Measurements from ENCODE around the gene GABBR2.
"Not testable (repeated sequence)": the region's sequence is repeated elsewhere in the genome, so short reads cannot be mapped to it uniquely, and the experiment has no call there.

The GABBR2 gene

DNA sequence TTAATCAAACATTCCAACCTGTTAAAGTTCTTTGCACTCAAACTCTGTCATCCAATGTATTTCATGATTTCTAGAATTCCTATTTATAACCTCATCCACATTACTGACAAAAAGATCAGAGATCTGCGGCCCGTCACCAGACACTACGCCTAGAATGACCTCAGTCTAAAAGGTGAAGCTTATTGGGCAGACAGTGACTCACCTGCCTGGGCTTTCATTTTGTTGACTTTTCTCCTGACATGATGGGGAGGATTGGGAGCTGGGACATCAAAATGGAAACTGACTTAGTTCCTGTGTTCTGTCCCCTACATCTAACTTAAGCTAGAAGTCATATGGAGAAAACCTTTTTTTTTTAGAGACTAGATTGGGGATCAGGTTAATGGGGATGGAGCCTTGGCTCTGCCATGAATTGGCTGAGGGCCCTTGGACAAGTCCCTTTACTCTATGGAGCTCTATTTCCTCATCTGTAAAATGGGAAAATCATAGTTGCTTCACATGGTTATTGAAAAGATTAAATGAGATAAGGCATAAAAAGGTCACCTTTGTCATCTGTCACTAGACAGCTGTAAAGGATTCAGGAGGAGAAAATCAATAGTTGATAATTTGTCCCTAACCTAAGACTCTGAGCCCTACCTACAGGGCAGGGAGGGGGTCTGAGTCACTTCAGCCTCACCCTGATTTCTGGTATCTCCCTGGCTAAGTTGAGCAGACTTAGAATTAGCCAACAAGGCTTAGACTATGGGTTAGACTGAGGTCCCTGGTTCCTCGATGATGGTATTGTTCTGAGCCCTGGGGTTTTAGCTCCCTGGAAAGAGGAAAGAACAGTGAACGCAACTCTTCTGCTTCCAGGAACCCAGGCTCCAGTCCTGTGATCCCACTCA is 228.5 kb downstream of the GABBR2 start:
- H3K4me1 ChIP-seq (ENCODE audit: control insufficient read depth, insufficient read depth, low read length): no peaks in the 10 kb centered on the region
- no peaks in the 10 kb centered on the region for H3K36me3 ChIP-seq (ENCODE audit: insufficient read depth, low read length)
- no peak overlapping the region for H3K4me2 ChIP-seq (ENCODE audit: low read length)
- no peak overlapping the region for H3K9ac ChIP-seq (ENCODE audit: low read depth, low read length)
- no peaks in the 10 kb centered on the region for H3K9me3 ChIP-seq (replicated peaks; ENCODE audit: low read length)
- no peak overlapping the region for H3K4me3 ChIP-seq (ENCODE audit: low read length)
- peaks cover 8% of the 10 kb centered on the region for H3K27me3 ChIP-seq (ENCODE audit: control insufficient read depth, insufficient read depth, low read length)

DNA sequence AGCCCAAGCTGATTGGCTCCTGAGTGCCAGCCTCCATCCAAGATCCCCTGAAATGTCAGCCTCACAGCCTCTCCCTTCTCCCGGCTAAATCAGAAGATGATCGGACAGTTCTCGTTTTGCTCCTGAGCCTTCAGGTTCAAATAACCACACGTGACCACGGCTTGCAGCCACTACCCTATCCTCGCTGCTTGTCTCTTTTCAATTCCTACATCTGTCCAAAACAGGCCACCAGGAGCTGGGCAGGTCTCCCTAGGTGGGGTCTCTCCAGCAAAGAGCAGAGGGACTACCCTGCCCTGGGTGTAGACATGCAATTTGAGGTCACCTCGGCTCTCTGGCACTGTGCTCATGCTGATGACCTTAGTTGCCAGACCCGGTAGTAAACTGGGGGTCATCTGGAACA is 229.3 kb downstream of the GABBR2 start:
- Histone ChIP-seq H3K9ac (ENCODE audit: low read depth, low read length) (no peak overlapping the region), H3K4me1 (ENCODE audit: control insufficient read depth, insufficient read depth, low read length) (no peaks in the 10 kb centered on the region), H3K36me3 (ENCODE audit: insufficient read depth, low read length) (no peaks in the 10 kb centered on the region)

DNA sequence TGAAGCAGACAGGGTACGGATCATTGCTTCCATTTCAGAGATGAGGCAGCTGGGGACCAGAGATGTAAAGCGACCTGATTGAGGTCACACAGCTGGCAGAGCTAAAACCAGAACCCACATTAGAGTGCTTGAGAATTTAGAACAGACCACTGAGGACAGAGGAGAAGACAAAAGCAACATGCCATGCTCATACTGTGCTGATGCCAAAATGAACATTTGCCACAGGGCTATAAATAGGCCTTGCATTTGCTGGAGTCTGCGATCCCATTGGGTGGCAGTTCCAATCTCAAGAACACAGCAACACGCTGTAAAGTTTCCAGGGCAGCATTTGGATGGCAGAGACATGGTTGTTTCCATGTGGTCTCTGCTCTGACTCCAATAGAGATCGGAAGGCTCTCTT is 230.9 kb downstream of the GABBR2 start:
- no peak overlapping the region for H3K4me3 ChIP-seq (ENCODE audit: low read length)
- no peaks in the 10 kb centered on the region for H3K36me3 ChIP-seq (ENCODE audit: insufficient read depth, low read length)
- H3K4me2 ChIP-seq (ENCODE audit: low read length): no peak overlapping the region
- no peaks in the 10 kb centered on the region for H3K9me3 ChIP-seq (replicated peaks; ENCODE audit: low read length)
- no peaks in the 10 kb centered on the region for H3K4me1 ChIP-seq (ENCODE audit: control insufficient read depth, insufficient read depth, low read length)
- H3K27me3 ChIP-seq (ENCODE audit: control insufficient read depth, insufficient read depth, low read length): peaks cover 4% of the 10 kb centered on the region
- no peak overlapping the region for H3K9ac ChIP-seq (ENCODE audit: low read depth, low read length)

More for the DNA sequence above, 229.3 kb downstream of the GABBR2 start:
- H3K27me3 ChIP-seq (ENCODE audit: control insufficient read depth, insufficient read depth, low read length): peaks cover 8% of the 10 kb centered on the region
- H3K4me3 ChIP-seq (ENCODE audit: low read length): no peak overlapping the region
- no peak overlapping the region for H3K4me2 ChIP-seq (ENCODE audit: low read length)
- no peaks in the 10 kb centered on the region for H3K9me3 ChIP-seq (replicated peaks; ENCODE audit: low read length)

- H3K9ac ChIP-seq (ENCODE audit: low read depth, low read length): no peak overlapping the region
- no peaks in the 10 kb centered on the region for H3K36me3 ChIP-seq (ENCODE audit: insufficient read depth, low read length)
- H3K4me1 ChIP-seq (ENCODE audit: control insufficient read depth, insufficient read depth, low read length): no peaks in the 10 kb centered on the region
- H3K27me3 ChIP-seq (ENCODE audit: control insufficient read depth, insufficient read depth, low read length): peaks cover 11% of the 10 kb centered on the region
- no peaks in the 10 kb centered on the region for H3K9me3 ChIP-seq (replicated peaks; ENCODE audit: low read length)
- H3K4me3 ChIP-seq (ENCODE audit: low read length): no peak overlapping the region
- no peak overlapping the region for H3K4me2 ChIP-seq (ENCODE audit: low read length)
Measured at GRCh38 chr9:98472216-98472615, 236.5 kb downstream of the GABBR2 start.

DNA sequence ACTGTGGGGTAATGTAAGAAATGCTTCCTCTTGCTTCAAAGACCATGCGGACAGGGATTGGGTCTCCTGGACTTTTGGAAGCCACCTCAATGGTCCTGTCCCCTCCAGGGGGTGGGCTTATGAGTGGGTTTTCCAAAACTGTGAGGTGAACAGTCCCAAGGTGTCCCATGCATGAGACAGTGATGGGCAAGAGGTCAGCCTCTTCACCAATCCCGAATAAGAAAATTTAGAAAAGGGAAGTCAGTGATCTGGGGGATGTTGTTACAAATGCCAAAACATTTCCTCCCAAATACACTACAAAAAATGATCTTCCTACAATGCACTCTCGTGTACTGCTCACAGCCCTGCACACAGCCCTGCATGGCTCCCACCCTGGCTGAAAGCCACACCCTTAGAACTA is 237.6 kb downstream of the GABBR2 start:
- peaks cover 11% of the 10 kb centered on the region for H3K27me3 ChIP-seq (ENCODE audit: control insufficient read depth, insufficient read depth, low read length)
- H3K9me3 ChIP-seq (replicated peaks; ENCODE audit: low read length): no peaks in the 10 kb centered on the region
- no peak overlapping the region for H3K4me3 ChIP-seq (ENCODE audit: low read length)
- no peaks in the 10 kb centered on the region for H3K4me1 ChIP-seq (ENCODE audit: control insufficient read depth, insufficient read depth, low read length)
- no peak overlapping the region for H3K9ac ChIP-seq (ENCODE audit: low read depth, low read length)
- H3K4me2 ChIP-seq (ENCODE audit: low read length): no peak overlapping the region
- H3K36me3 ChIP-seq (ENCODE audit: insufficient read depth, low read length): no peaks in the 10 kb centered on the region

DNA sequence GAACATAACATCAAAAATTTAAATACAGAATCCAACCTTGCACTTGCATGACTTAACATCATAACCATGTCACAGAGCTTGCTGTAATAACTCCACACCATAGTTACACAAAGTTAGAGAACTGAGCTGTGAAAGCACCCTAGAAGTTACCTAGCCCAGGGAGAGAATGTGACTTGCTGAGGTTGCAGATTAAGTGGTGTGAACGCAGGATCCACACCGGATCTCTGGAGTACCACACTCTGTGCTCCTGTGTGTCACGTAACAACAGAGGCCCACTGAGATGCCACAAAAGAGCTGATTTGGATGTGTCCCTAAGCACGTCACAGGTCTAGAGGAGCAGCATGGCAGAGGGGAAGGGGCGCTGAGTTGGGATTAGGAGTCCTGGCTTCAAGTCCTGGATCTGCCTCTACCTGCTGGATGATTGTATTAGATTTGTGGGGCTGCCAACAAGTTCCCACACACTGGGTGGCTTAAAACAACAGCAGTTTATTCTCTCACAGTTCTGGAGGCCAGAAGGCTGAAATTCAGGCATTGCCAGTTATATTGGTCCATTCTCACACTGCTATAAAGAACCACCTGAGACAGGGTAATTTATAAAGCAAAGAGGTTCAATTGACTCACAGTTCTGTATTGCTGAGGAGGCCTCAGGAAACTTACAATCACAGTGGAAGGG is 240.0 kb downstream of the GABBR2 start:
- no peak overlapping the region for H3K4me2 ChIP-seq (ENCODE audit: low read length)
- no peaks in the 10 kb centered on the region for H3K9me3 ChIP-seq (replicated peaks; ENCODE audit: low read length)
- no peaks in the 10 kb centered on the region for H3K4me1 ChIP-seq (ENCODE audit: control insufficient read depth, insufficient read depth, low read length)
- peaks cover 11% of the 10 kb centered on the region for H3K27me3 ChIP-seq (ENCODE audit: control insufficient read depth, insufficient read depth, low read length)
- no peak overlapping the region for H3K4me3 ChIP-seq (ENCODE audit: low read length)
- H3K9ac ChIP-seq (ENCODE audit: low read depth, low read length): no peak overlapping the region
- no peaks in the 10 kb centered on the region for H3K36me3 ChIP-seq (ENCODE audit: insufficient read depth, low read length)

- no peaks in the 10 kb centered on the region for H3K36me3 ChIP-seq (ENCODE audit: insufficient read depth, low read length)
- peaks cover 11% of the 10 kb centered on the region for H3K27me3 ChIP-seq (ENCODE audit: control insufficient read depth, insufficient read depth, low read length)
- H3K9me3 ChIP-seq (replicated peaks; ENCODE audit: low read length): no peaks in the 10 kb centered on the region
- no peak overlapping the region for H3K4me3 ChIP-seq (ENCODE audit: low read length)
- H3K4me1 ChIP-seq (ENCODE audit: control insufficient read depth, insufficient read depth, low read length): no peaks in the 10 kb centered on the region
- no peak overlapping the region for H3K4me2 ChIP-seq (ENCODE audit: low read length)
- H3K9ac ChIP-seq (ENCODE audit: low read depth, low read length): no peak overlapping the region
Measured at GRCh38 chr9:98465799-98466198, 242.9 kb downstream of the GABBR2 start.

DNA sequence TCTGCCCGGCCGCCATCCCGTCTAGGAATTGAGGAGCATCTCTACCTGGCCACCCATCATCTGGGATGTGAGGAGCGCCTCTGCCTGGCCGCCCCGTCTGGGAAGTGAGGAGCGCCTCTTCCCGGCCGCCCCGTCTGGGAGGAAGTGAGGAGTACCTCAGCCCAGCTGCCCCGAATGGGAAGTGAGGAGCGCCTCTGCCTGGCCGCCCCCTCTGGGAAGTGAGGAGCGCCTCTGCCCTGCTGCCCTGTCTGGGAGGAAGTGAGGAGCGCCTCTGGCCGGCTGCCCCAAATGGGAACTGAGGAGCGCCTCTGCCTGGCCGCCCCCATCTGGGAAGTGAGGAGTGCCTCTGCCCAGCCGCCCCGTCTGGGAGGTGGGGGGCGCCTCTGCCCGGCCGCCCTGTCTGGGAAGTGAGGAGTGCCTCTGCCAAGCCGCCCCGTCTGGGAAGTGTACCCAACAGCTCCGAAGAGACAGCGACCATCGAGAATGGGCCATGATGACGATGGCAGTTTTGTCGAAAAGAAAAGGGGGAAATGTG is 244.5 kb downstream of the GABBR2 start:
- not testable (repeated sequence) for H3K36me3 ChIP-seq (ENCODE audit: insufficient read depth, low read length); H3K4me1 ChIP-seq (ENCODE audit: control insufficient read depth, insufficient read depth, low read length); H3K9ac ChIP-seq (ENCODE audit: low read depth, low read length); H3K4me3 ChIP-seq (ENCODE audit: low read length); H3K9me3 ChIP-seq (replicated peaks; ENCODE audit: low read length); H3K4me2 ChIP-seq (ENCODE audit: low read length)
- H3K27me3 ChIP-seq (ENCODE audit: control insufficient read depth, insufficient read depth, low read length): peaks cover 11% of the 10 kb centered on the region

DNA sequence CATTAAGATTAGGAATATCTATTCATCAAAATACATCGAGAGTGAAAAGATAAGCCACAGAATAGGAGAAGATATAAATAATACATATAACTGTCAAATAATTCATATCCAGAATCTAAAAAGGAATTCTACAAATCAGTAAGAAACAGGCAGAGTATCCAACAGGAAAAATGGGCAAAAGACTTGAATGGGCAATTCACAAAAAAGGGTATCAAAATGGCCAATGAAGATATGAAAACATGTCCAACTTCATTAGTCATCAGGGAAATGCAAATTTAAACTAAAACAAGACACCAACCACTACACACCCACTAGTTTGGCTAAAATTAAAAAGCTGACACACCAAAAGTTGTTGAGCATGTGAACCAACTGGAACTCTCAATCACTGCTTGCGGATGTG is 246.4 kb downstream of the GABBR2 start:
- H3K27me3 ChIP-seq (ENCODE audit: control insufficient read depth, insufficient read depth, low read length): peaks cover 5% of the 10 kb centered on the region
- H3K36me3 ChIP-seq (ENCODE audit: insufficient read depth, low read length): no peaks in the 10 kb centered on the region
- H3K9ac ChIP-seq (ENCODE audit: low read depth, low read length): no peak overlapping the region
- no peaks in the 10 kb centered on the region for H3K4me1 ChIP-seq (ENCODE audit: control insufficient read depth, insufficient read depth, low read length)
- no peak overlapping the region for H3K4me2 ChIP-seq (ENCODE audit: low read length)
- no peak overlapping the region for H3K4me3 ChIP-seq (ENCODE audit: low read length)
- no peaks in the 10 kb centered on the region for H3K9me3 ChIP-seq (replicated peaks; ENCODE audit: low read length)

GRCh38 chr9:98460704-98461103 is 248.0 kb downstream of the GABBR2 start:
- Histone ChIP-seq H3K36me3 (ENCODE audit: insufficient read depth, low read length) (no peaks in the 10 kb centered on the region), H3K9ac (ENCODE audit: low read depth, low read length) (no peak overlapping the region), H3K4me1 (ENCODE audit: control insufficient read depth, insufficient read depth, low read length) (peaks cover 8% of the 10 kb centered on the region), H3K4me3 (ENCODE audit: low read length) (no peak overlapping the region), H3K27me3 (ENCODE audit: control insufficient read depth, insufficient read depth, low read length) (peaks cover 15% of the 10 kb centered on the region), H3K4me2 (ENCODE audit: low read length) (no peak overlapping the region), H3K9me3 (replicated peaks; ENCODE audit: low read length) (no peaks in the 10 kb centered on the region)

DNA sequence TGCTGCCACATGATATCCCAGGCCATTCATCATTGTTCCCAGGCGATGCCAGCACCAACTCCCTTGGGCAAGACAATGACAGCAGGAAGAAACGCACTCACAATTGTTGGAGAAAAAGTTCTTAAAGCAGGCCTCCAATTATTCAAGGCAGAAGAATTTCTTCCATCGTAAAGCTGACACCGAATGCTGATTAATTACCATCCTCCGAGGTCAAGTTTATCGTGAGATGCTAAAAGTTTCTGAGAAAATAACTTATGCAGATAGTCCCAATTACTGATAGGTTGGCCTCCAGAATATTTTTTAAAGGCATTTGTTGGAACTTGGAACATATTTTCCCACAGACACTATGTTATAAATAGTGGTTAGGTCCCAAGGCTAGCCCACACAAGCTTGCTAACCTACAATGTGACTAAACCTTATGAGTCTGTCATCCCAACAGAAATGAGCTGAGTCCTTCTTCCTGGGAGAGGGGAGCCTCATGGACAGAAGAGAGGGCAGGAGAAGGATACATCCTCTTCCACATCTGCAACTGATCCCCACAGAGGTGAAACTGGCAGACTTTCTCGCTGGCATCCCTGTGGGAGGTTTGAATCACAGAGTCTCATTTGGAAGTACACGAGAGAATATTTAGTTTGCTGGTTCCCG is 250.9 kb downstream of the GABBR2 start:
- Histone ChIP-seq H3K36me3 (ENCODE audit: insufficient read depth, low read length) (no peaks in the 10 kb centered on the region), H3K9me3 (replicated peaks; ENCODE audit: low read length) (no peaks in the 10 kb centered on the region), H3K4me2 (ENCODE audit: low read length) (no peak overlapping the region), H3K27me3 (ENCODE audit: control insufficient read depth, insufficient read depth, low read length) (peaks cover 15% of the 10 kb centered on the region), H3K9ac (ENCODE audit: low read depth, low read length) (no peak overlapping the region), H3K4me3 (ENCODE audit: low read length) (no peak overlapping the region), H3K4me1 (ENCODE audit: control insufficient read depth, insufficient read depth, low read length) (peaks cover 13% of the 10 kb centered on the region)

Data from skeletal muscle satellite cell (primary cell).